22Rv1 (cell line): ENCODE measurements around the gene BORA.

Experiments
- CTCF ChIP-seq: fragments of 450-650 bp; IDR thresholded peaks from 2 replicates; pipeline ENCODE4 v1.5.1; 2017; ENCODE audit warnings: mild to moderate bottlenecking
- ZFX ChIP-seq: fragments of 450-650 bp; IDR thresholded peaks from 2 replicates; pipeline ENCODE4 v1.6.1; 2017; ENCODE audit warnings: antibody characterized with exemption, borderline replicate concordance

DNA sequence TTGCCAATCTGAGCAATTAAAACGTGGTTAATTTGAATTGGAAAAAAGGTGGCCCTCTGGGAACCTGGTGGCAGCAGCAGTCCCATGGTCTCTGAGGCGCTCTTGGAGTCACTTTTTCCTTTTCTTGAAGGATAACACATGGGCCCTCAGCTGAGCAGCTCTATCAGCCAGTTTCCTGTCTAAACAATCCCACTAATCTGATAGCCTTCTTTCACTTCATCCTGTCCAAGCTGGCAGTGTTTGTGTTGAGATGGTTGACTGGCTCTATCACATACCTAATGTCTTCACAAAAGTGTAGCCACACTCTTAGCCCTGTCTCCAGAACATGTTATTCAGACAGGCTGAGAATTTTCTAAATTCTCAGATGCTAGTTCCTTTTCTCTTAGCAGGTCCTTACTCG is 10.9 kb upstream of the BORA start:
- TF ChIP-seq CTCF = no peak
- no peak for TF ChIP-seq ZFX
